Thyroid gland (tissue), 4 donors: ENCODE data around the gene SLX9. TPM values are rescaled to one million over a fixed set of nuclear protein-coding genes. Genes with fewer than 3 reads are reported as not detected.

Experiments
- DNase-seq, 2 donors: peaks; one replicate each; pipeline ENCODE4 v3.0.0-alpha.2; 2019
- H3K27ac ChIP-seq, 3 donors: fragments of 200-600 bp; sonication (generic); 1 replicate in 2 of 3; 2 replicates in 1 of 3; pipeline ENCODE4 v1.5.1; 2016 to 2019; ENCODE audit warnings: mild to moderate bottlenecking in 1 of 3, moderate library complexity in 1 of 3
- H3K27me3 ChIP-seq: fragments of 200-600 bp; sonication (generic); one replicate; pipeline ENCODE4 v1.5.1; 2019
- H3K36me3 ChIP-seq, 2 donors: fragments of 200-600 bp; sonication (generic); one replicate each; pipeline ENCODE4 v1.5.1; 2016 to 2019
- H3K4me1 ChIP-seq, 2 donors: fragments of 200-600 bp; sonication (generic); one replicate each; pipeline ENCODE4 v1.5.1; 2017 to 2019
- H3K4me3 ChIP-seq, 3 donors: fragments of 200-600 bp; sonication (generic); replicated peaks in 1 of 3; 1 replicate in 2 of 3; 2 replicates in 1 of 3; pipeline ENCODE4 v1.5.1; 2016; ENCODE audit warnings: mild to moderate bottlenecking in 1 of 3
- H3K9me3 ChIP-seq: fragments of 200-600 bp; sonication (generic); one replicate; pipeline ENCODE4 v1.5.1; 2017
- CTCF ChIP-seq, 6 experiments: fragments of 200-600 bp in 3 of 6; fragments of 450-650 bp in 3 of 6; sonication (generic) in 3 of 6; IDR thresholded peaks; one replicate each; pipeline ENCODE4 v1.5.1; 2016 to 2019; ENCODE audit warnings: antibody characterized with exemption in 6 of 6, mild to moderate bottlenecking in 2 of 6, inconsistent platforms in 1 of 6, moderate library complexity in 1 of 6
- POLR2A ChIP-seq, 2 donors: fragments of 450-650 bp; IDR thresholded peaks; one replicate each; pipeline ENCODE4 v1.6.1; 2017; ENCODE audit warnings: antibody characterized with exemption in 2 of 2, mild to moderate bottlenecking in 2 of 2, moderate library complexity in 1 of 2
- WGBS, 2 donors: methylation state at CpG; one replicate each; pipeline ENCODE4 v1.1.5; 2017; 5-methylcytosine and 5-hydroxymethylcytosine counted together
- intact Hi-C: fragments of 100-400 bp; cut with DNase I; formaldehyde crosslinking; loops from one replicate; pipeline ENCODE4 v1.15.1; 2023
- total RNA-seq, 4 donors: library from RNA; depleted of rRNA; stranded (reverse); fragments of >200 nt; gene quantifications; one replicate each; pipeline ENCODE4 v1.2.3, GENCODE V29; 2016

The SLX9 gene
- total RNA-seq, 4 donors from 2014 or later = 4.8 to 19.1 (median 11.2) TPM

- Histone ChIP-seq H3K9me3 (no peaks in the 10 kb centered on the region), H3K27ac (no peak overlapping the region), H3K36me3 (no peaks in the 10 kb centered on the region), H3K4me3 (no peak overlapping the region), H3K27me3 (peaks cover 18% of the 10 kb centered on the region), H3K4me1 (peaks cover 25 to 26% of the 10 kb centered on the region in 2 donors)
- WGBS, 2 donors = 89 to 90% methylated on average over 9 to 10 of the region's 10 CpGs
- no peak for TF ChIP-seq POLR2A (IDR thresholded peaks at IDR 0.05)
- no peak for TF ChIP-seq CTCF (IDR thresholded peaks at IDR 0.05)
- DNase-seq = no peak
- intact Hi-C loops = loop anchor here (10.0 kb wide), 1 partner anchor 121 kb away; the partner anchor contains the start of gene SUMO3
Observed at GRCh38 chr21:44935533-44935927, 4.3 kb upstream of the SLX9 start.

- Histone ChIP-seq H3K4me3 (peak overlapping the region in 2 of 3 donors; percentile 25 to 96), H3K27me3 (no peaks in the 10 kb centered on the region), H3K9me3 (no peaks in the 10 kb centered on the region), H3K36me3 (peaks cover 0 to 5% of the 10 kb centered on the region in 2 donors), H3K27ac (peak overlapping the region in 2 of 3 donors; percentile 7 to 10), H3K4me1 (peaks cover 15 to 22% of the 10 kb centered on the region in 2 donors)
- DNase-seq = peak in 1 of 2 donors; percentile 1
- no peak for TF ChIP-seq CTCF (IDR thresholded peaks at IDR 0.05)
- TF ChIP-seq POLR2A (IDR thresholded peaks at IDR 0.05) = no peak
- WGBS, 2 donors = 83% methylated on average over 18 of the region's 18 CpGs
- intact Hi-C loops = loop anchor here (10.0 kb wide), 1 partner anchor 124 kb away; the partner anchor contains the start of gene SUMO3
Observed at GRCh38 chr21:44938772-44939531, 877 bp upstream of the SLX9 start.

- H3K27me3 ChIP-seq = no peaks in the 10 kb centered on the region
- intact Hi-C loops = loop anchor here (10.0 kb wide), 1 partner anchor 345 kb away; the partner anchor contains the start of gene POFUT2
- no peaks in the 10 kb centered on the region for H3K9me3 ChIP-seq
- peak overlapping the region; percentile 25 to 96 (median 72) for H3K4me3 ChIP-seq
- peaks cover 15 to 22% of the 10 kb centered on the region in 2 donors for H3K4me1 ChIP-seq
- DNase-seq = no peak
- 0 to 1% methylated on average over 12 to 13 of the region's 53 CpGs for WGBS, 2 donors
- peak overlapping the region in 1 of 3 donors; percentile 10 for H3K27ac ChIP-seq
- TF ChIP-seq CTCF (IDR thresholded peaks at IDR 0.05) (no peak), POLR2A (IDR thresholded peaks at IDR 0.05) (no peak)
- H3K36me3 ChIP-seq = peaks cover 0 to 8% of the 10 kb centered on the region in 2 donors
Observed at GRCh38 chr21:44940116-44940631, 345 bp downstream of the SLX9 start.

- peaks cover 15 to 22% of the 10 kb centered on the region in 2 donors for H3K4me1 ChIP-seq
- TF ChIP-seq POLR2A (IDR thresholded peaks at IDR 0.05) = no peak
- no peak for TF ChIP-seq CTCF (IDR thresholded peaks at IDR 0.05)
- no peaks in the 10 kb centered on the region for H3K27me3 ChIP-seq
- no peaks in the 10 kb centered on the region for H3K9me3 ChIP-seq
- peaks cover 0 to 8% of the 10 kb centered on the region in 2 donors for H3K36me3 ChIP-seq
- intact Hi-C loops = loop anchor here (10.0 kb wide), 1 partner anchor 343 kb away; the partner anchor contains the start of gene POFUT2
- WGBS, 2 donors = 93 to 95% methylated on average over 5 to 8 of the region's 8 CpGs
- DNase-seq = no peak
- no peak overlapping the region for H3K27ac ChIP-seq
- no peak overlapping the region for H3K4me3 ChIP-seq
Observed at GRCh38 chr21:44941567-44941966, 1.7 kb downstream of the SLX9 start.

GRCh38 chr21:44942566-44942965, 2.7 kb downstream of the SLX9 start:
- TF ChIP-seq CTCF (IDR thresholded peaks at IDR 0.05) (no peak), POLR2A (IDR thresholded peaks at IDR 0.05) (no peak)
- H3K36me3 ChIP-seq = peaks cover 0 to 8% of the 10 kb centered on the region in 2 donors
- peaks cover 15 to 22% of the 10 kb centered on the region in 2 donors for H3K4me1 ChIP-seq
- 85 to 93% methylated on average over 2 of the region's 2 CpGs for WGBS, 2 donors
- H3K27me3 ChIP-seq = no peaks in the 10 kb centered on the region
- no peaks in the 10 kb centered on the region for H3K9me3 ChIP-seq
- no peak for DNase-seq
- H3K4me3 ChIP-seq = no peak overlapping the region
- intact Hi-C loops = loop anchor here (10.0 kb wide), 1 partner anchor 342 kb away; the partner anchor contains the start of gene POFUT2
- no peak overlapping the region for H3K27ac ChIP-seq
